Kidney (tissue), 14 donors: ENCODE data around the gene ABCA12. TPM values are rescaled to one million over a fixed set of nuclear protein-coding genes. Genes with fewer than 3 reads are reported as not detected.

Experiments used
- DNase-seq, 5 donors: peaks; one replicate each; pipeline ENCODE4 v3.0.0-alpha.2; 2013 to 2020
- FAIRE-seq: peaks from 2 replicates; lab custom pipeline; 2012; peaks lifted over from hg19 to GRCh38; lab: Jason Lieb, UNC
- H3K27ac ChIP-seq, 2 donors: one replicate each; pipeline ENCODE4 v1.7.0; 2013; ENCODE audit warnings: low read depth in 2 of 2, low read length in 2 of 2, inconsistent platforms in 1 of 2
- H3K27me3 ChIP-seq: one replicate; pipeline ENCODE4 v1.7.1; 2013; ENCODE audit warnings: low read length, inconsistent platforms; ENCODE audit not compliant: control insufficient read depth, insufficient read depth
- H3K36me3 ChIP-seq, 3 donors: one replicate each; pipeline versions ENCODE4 v1.7.0 to v1.7.1; 2013; ENCODE audit warnings: low read length in 3 of 3, control low read depth in 1 of 3, inconsistent platforms in 1 of 3; ENCODE audit not compliant: insufficient read depth in 3 of 3, control insufficient read depth in 2 of 3
- H3K4me1 ChIP-seq, 3 donors: one replicate each; pipeline versions ENCODE4 v1.7.0 to v1.7.1; 2013; ENCODE audit warnings: low read length in 3 of 3, inconsistent platforms in 1 of 3, low read depth in 1 of 3; ENCODE audit not compliant: control insufficient read depth in 2 of 3, insufficient read depth in 2 of 3
- H3K4me3 ChIP-seq, 3 donors: one replicate each; pipeline versions ENCODE4 v1.7.0 to v1.8.1; 2013; ENCODE audit warnings: low read length in 3 of 3, control low read depth in 1 of 3, inconsistent platforms in 1 of 3
- H3K9ac ChIP-seq, 3 donors: one replicate each; pipeline versions ENCODE4 v1.7.0 to v1.7.1; 2013; ENCODE audit warnings: low read length in 3 of 3, control low read depth in 1 of 3, inconsistent platforms in 1 of 3
- H3K9me3 ChIP-seq, 3 donors: one replicate each; pipeline versions ENCODE4 v1.7.0 to v1.7.1; 2013; ENCODE audit warnings: low read length in 3 of 3, control low read depth in 1 of 3, inconsistent platforms in 1 of 3; ENCODE audit not compliant: control insufficient read depth in 2 of 3, insufficient read depth in 1 of 3
- intact Hi-C: fragments of 100-400 bp; cut with DNase I; formaldehyde crosslinking; loops from one replicate; pipeline ENCODE4 v1.11.1; 2022
- polyA plus RNA-seq: library from polyadenylated mRNA; stranded (reverse); fragments of 350-450 nt; fragmentation: Illumina TruSeq; extraction: RNeasy Lipid Tissue Mini Kit (QIAGEN cat#74804); gene quantifications from one replicate; pipeline ENCODE4 v1.2.3, GENCODE V29; 2014; ENCODE audit warnings: low read depth, low replicate concordance; ENCODE audit not compliant: insufficient read depth
- total RNA-seq: library from RNA; stranded (reverse); fragmentation: NEBNext Ultra II Directional; extraction: Animal tissue kit (Norgen Biotek cat#: 25700); gene quantifications from one replicate; pipeline ENCODE4 v1.2.1, GENCODE V29; 2021
- TF ChIP-seq, protein P1 (sequence below): IDR thresholded peaks from 3 replicates; pipeline ENCODE4 v1.5.1; 2012; ENCODE audit warnings: mild to moderate bottlenecking, moderate library complexity, borderline replicate concordance; ENCODE audit not compliant: insufficient read depth; ENCODE audit errors: extremely low read depth
- donor health status: control.
- donor health status: control.
- donor health status: control.
- donor health status: control.
- donor health status: control.
- donor health status: DM: yes; HTN: yes; CAD: no.
- donor health status: Normal renal cell carcinoma (clear cell type).

Gene ABCA12
- total and polyA plus RNA-seq, 2 donors from 2014 or later, result 0.37 to 3.0 TPM

GRCh38 chr2:215104226-215104625, 34.2 kb downstream of the ABCA12 start:
- FAIRE-seq, result no peak
- no peaks in the 10 kb centered on the region for H3K4me1 ChIP-seq
- intact Hi-C loops, result no loop called here
- TF ChIP-seq, protein P1, sequence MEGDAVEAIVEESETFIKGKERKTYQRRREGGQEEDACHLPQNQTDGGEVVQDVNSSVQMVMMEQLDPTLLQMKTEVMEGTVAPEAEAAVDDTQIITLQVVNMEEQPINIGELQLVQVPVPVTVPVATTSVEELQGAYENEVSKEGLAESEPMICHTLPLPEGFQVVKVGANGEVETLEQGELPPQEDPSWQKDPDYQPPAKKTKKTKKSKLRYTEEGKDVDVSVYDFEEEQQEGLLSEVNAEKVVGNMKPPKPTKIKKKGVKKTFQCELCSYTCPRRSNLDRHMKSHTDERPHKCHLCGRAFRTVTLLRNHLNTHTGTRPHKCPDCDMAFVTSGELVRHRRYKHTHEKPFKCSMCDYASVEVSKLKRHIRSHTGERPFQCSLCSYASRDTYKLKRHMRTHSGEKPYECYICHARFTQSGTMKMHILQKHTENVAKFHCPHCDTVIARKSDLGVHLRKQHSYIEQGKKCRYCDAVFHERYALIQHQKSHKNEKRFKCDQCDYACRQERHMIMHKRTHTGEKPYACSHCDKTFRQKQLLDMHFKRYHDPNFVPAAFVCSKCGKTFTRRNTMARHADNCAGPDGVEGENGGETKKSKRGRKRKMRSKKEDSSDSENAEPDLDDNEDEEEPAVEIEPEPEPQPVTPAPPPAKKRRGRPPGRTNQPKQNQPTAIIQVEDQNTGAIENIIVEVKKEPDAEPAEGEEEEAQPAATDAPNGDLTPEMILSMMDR, result no peak
- no peak overlapping the region for H3K27ac ChIP-seq
- no peak overlapping the region for H3K9ac ChIP-seq
- H3K36me3 ChIP-seq, result no peaks in the 10 kb centered on the region
- DNase-seq, result no peak
- no peak overlapping the region for H3K4me3 ChIP-seq
- no peaks in the 10 kb centered on the region for H3K27me3 ChIP-seq
- no peaks in the 10 kb centered on the region for H3K9me3 ChIP-seq

GRCh38 chr2:215098875-215099274, 39.6 kb downstream of the ABCA12 start:
- no peak overlapping the region for H3K9ac ChIP-seq
- no peaks in the 10 kb centered on the region for H3K9me3 ChIP-seq
- DNase-seq (no peak), FAIRE-seq (no peak)
- H3K36me3 ChIP-seq, result no peaks in the 10 kb centered on the region
- H3K27me3 ChIP-seq, result no peaks in the 10 kb centered on the region
- no peak overlapping the region for H3K27ac ChIP-seq
- H3K4me1 ChIP-seq, result no peaks in the 10 kb centered on the region
- intact Hi-C loops, result no loop called here
- no peak overlapping the region for H3K4me3 ChIP-seq
- TF ChIP-seq, protein P1, result no peak

- Histone ChIP-seq H3K4me1 (no peaks in the 10 kb centered on the region), H3K27ac (no peak overlapping the region), H3K9me3 (no peaks in the 10 kb centered on the region), H3K4me3 (no peak overlapping the region), H3K27me3 (no peaks in the 10 kb centered on the region), H3K9ac (no peak overlapping the region), H3K36me3 (no peaks in the 10 kb centered on the region)
- no peak for FAIRE-seq
- TF ChIP-seq, protein P1, result no peak
- intact Hi-C loops, result no loop called here
- no peak for DNase-seq
Observed at GRCh38 chr2:215084080-215084479, 54.3 kb downstream of the ABCA12 start.

GRCh38 chr2:215083146-215083545, 55.3 kb downstream of the ABCA12 start:
- H3K9me3 ChIP-seq, result no peaks in the 10 kb centered on the region
- TF ChIP-seq, protein P1, result no peak
- FAIRE-seq (no peak), DNase-seq (peak in 2 of 5 donors; percentile 8 to 21)
- no peak overlapping the region for H3K9ac ChIP-seq
- intact Hi-C loops, result no loop called here
- H3K4me1 ChIP-seq, result no peaks in the 10 kb centered on the region
- H3K36me3 ChIP-seq, result no peaks in the 10 kb centered on the region
- no peak overlapping the region for H3K27ac ChIP-seq
- no peak overlapping the region for H3K4me3 ChIP-seq
- no peaks in the 10 kb centered on the region for H3K27me3 ChIP-seq
